Measurements from ENCODE around the gene PRRC2C.

- no peak for TF ChIP-seq CTCF (IDR thresholded peaks at IDR 0.05; ENCODE audit: poor library complexity, severe bottlenecking)
- no peak for TF ChIP-seq EP300 (conservative IDR thresholded peaks at IDR 0.05; ENCODE audit: poor library complexity, severe bottlenecking)
- no peak for TF ChIP-seq EZH2 (IDR thresholded peaks at IDR 0.05; ENCODE audit: borderline replicate concordance, insufficient read depth, low read length, poor library complexity, severe bottlenecking)
- no peak for TF ChIP-seq TAF1 (IDR thresholded peaks at IDR 0.05; ENCODE audit: low read depth)
- no peak for TF ChIP-seq RAD21 (conservative IDR thresholded peaks at IDR 0.05)
- no peak for TF ChIP-seq POLR2AphosphoS5 (IDR thresholded peaks at IDR 0.05)
- no peak for TF ChIP-seq MXI1 (conservative IDR thresholded peaks at IDR 0.05; ENCODE audit: poor library complexity, severe bottlenecking)
- TF ChIP-seq REST (IDR thresholded peaks at IDR 0.05; ENCODE audit: borderline replicate concordance) = no peak
Measured at GRCh38 chr1:171515299-171515698, 30.0 kb downstream of the PRRC2C start.
